Endodermal cell (in vitro differentiated cells): ENCODE measurements around the gene RSF1. TPM values are rescaled to one million over a fixed set of nuclear protein-coding genes. Genes with fewer than 3 reads are reported as not detected.

Experiments used
- DNase-seq: peaks from one replicate; pipeline ENCODE4 v3.0.0-alpha.2; 2017
- H3K27ac ChIP-seq: 2 replicates; pipeline ENCODE4 v1.5.1; 2013; ENCODE audit warnings: mild to moderate bottlenecking, low read depth, low read length, moderate library complexity
- H3K27me3 ChIP-seq: 2 replicates; pipeline ENCODE4 v1.6.1; 2013; ENCODE audit warnings: mild to moderate bottlenecking, low read length, moderate library complexity; ENCODE audit not compliant: insufficient read depth, control insufficient read depth, poor library complexity, severe bottlenecking
- H3K36me3 ChIP-seq: 2 replicates; pipeline ENCODE4 v1.7.0; 2013; ENCODE audit warnings: mild to moderate bottlenecking, low read length, moderate library complexity; ENCODE audit not compliant: control insufficient read depth, insufficient read depth
- H3K4me1 ChIP-seq: one replicate; pipeline ENCODE4 v1.7.0; 2013; ENCODE audit warnings: low read length; ENCODE audit not compliant: control insufficient read depth, insufficient read depth
- H3K4me3 ChIP-seq: 2 replicates; pipeline ENCODE4 v1.5.1; 2013; ENCODE audit warnings: mild to moderate bottlenecking, low read length, moderate library complexity
- H3K9ac ChIP-seq: 2 replicates; pipeline ENCODE4 v1.6.1; 2013; ENCODE audit warnings: mild to moderate bottlenecking, low read length, moderate library complexity; ENCODE audit not compliant: poor library complexity, severe bottlenecking; ENCODE audit errors: extremely low read depth
- H3K9me3 ChIP-seq: 2 replicates; pipeline ENCODE4 v1.6.1; 2013; ENCODE audit warnings: mild to moderate bottlenecking, low read length, moderate library complexity; ENCODE audit not compliant: control insufficient read depth
- H3K27ac Mint-ChIP-seq: 2 replicates; pipeline ENCODE4 v1.8.0; 2020; ENCODE audit warnings: mixed read lengths
- H3K27me3 Mint-ChIP-seq: 2 replicates; pipeline ENCODE4 v1.8.0; 2021; ENCODE audit warnings: mild to moderate bottlenecking, mixed read lengths; ENCODE audit not compliant: insufficient read depth
- H3K36me3 Mint-ChIP-seq: 2 replicates; pipeline ENCODE4 v1.8.0; 2020; ENCODE audit warnings: low read depth, mixed read lengths
- H3K4me1 Mint-ChIP-seq: 2 replicates; pipeline ENCODE4 v1.8.0; 2020; ENCODE audit warnings: mixed read lengths
- H3K4me3 Mint-ChIP-seq: 2 replicates; pipeline ENCODE4 v1.8.0; 2020; ENCODE audit warnings: mild to moderate bottlenecking, moderate library complexity, mixed read lengths
- H3K9me3 Mint-ChIP-seq: 2 replicates; pipeline ENCODE4 v1.8.0; 2020; ENCODE audit warnings: mild to moderate bottlenecking, mixed read lengths
- WGBS, 2 experiments: methylation state at CpG; one replicate each; pipeline versions ENCODE4 v1.1.5 to v1.1.7; 2013; ENCODE audit warnings: missing lambda C conversion rate in 2 of 2, mixed read lengths in 1 of 2; ENCODE audit not compliant: insufficient coverage in 1 of 2, insufficient read length in 1 of 2; 5-methylcytosine and 5-hydroxymethylcytosine counted together
- total RNA-seq, 2 donors: library from RNA; stranded (reverse); fragmentation: NEBNext Ultra II Directional in 1 of 2; extraction: Animal tissue kit (Norgen Biotek cat#: 25700) in 1 of 2; gene quantifications; 2 replicates in 1 of 2; 3 replicates in 1 of 2; pipeline ENCODE4 v1.2.1, GENCODE V29; 2021
- TF ChIP-seq, protein P1 (sequence below): fragments of 200-600 bp; sonication (generic); conservative IDR thresholded peaks from 2 replicates; pipeline ENCODE4 v1.5.0; 2021; ENCODE audit warnings: antibody characterized with exemption, mild to moderate bottlenecking

The RSF1 gene
- total RNA-seq, 2 donors from 2014 or later, result 69.3 to 71.0 TPM

DNA sequence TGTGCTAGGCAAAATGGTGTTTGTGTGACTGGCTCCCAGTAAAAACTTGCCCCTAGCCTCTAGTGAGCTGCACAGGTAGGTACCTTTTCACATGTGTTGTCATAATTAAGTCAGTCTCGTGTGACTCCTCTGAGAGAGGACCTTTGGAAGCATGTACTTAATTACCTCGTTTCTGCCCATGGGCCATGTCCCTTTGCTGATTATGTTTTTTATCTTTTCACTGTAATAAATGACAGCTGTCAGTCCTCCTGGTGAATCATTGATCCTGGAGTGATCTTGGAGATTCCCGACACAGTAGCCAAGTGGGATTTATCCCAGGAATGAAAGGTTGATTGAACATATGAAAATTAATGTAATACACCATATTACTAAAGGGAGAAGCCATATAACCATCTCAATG lies 170.4 kb downstream of the RSF1 start:
- no peak for DNase-seq
- no peak overlapping the region for H3K4me3 ChIP-seq
- H3K9me3 ChIP-seq, result no peaks in the 10 kb centered on the region
- no peaks in the 10 kb centered on the region for H3K4me1 ChIP-seq
- Mint-ChIP-seq H3K9me3 (no peaks in the 10 kb centered on the region), H3K27ac (no peak overlapping the region), H3K27me3 (no peaks in the 10 kb centered on the region), H3K4me1 (no peaks in the 10 kb centered on the region), H3K4me3 (no peak overlapping the region), H3K36me3 (no peaks in the 10 kb centered on the region)
- TF ChIP-seq, protein P1, sequence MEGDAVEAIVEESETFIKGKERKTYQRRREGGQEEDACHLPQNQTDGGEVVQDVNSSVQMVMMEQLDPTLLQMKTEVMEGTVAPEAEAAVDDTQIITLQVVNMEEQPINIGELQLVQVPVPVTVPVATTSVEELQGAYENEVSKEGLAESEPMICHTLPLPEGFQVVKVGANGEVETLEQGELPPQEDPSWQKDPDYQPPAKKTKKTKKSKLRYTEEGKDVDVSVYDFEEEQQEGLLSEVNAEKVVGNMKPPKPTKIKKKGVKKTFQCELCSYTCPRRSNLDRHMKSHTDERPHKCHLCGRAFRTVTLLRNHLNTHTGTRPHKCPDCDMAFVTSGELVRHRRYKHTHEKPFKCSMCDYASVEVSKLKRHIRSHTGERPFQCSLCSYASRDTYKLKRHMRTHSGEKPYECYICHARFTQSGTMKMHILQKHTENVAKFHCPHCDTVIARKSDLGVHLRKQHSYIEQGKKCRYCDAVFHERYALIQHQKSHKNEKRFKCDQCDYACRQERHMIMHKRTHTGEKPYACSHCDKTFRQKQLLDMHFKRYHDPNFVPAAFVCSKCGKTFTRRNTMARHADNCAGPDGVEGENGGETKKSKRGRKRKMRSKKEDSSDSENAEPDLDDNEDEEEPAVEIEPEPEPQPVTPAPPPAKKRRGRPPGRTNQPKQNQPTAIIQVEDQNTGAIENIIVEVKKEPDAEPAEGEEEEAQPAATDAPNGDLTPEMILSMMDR, result no peak
- H3K27me3 ChIP-seq, result no peaks in the 10 kb centered on the region
- H3K9ac ChIP-seq, result no peak overlapping the region
- WGBS, 2 experiments, result 87 to 100% methylated on average over 3 of the region's 3 CpGs
- H3K27ac ChIP-seq, result no peak overlapping the region
- H3K36me3 ChIP-seq, result no peaks in the 10 kb centered on the region

DNA sequence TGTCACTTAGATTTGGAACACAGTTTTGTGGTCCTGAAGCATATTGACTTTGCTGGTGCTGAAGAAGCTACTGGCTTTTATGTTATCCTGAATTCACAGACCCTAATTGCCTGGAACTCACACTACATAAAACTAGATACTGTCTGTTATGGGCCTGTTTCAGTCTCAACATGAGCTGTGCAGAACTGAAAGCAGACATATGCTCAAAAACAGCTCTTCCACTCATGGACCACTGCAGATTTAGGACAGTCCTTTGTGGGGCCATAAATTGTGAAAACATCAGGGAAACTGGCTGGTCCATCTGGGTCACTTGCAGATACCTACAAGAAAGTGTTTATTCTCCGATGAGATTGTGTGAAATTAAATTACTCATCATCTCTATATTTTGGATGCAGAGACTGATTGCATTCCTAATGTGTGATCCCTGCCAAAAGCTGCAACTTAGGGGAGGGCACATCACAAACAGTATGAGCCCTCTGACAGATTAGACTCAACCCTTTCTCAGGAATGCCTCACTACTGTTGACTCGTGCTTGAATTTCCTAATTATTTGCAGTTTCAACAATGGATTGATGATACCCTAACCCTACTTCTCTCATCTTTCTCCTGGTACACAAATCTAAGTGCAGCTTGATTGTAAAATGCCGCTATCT lies 172.7 kb downstream of the RSF1 start:
- 74 to 86% methylated on average over 2 of the region's 3 CpGs for WGBS, 2 experiments
- no peaks in the 10 kb centered on the region for H3K36me3 ChIP-seq
- H3K27ac ChIP-seq, result no peak overlapping the region
- no peaks in the 10 kb centered on the region for H3K27me3 ChIP-seq
- no peak overlapping the region for H3K4me3 Mint-ChIP-seq
- H3K36me3 Mint-ChIP-seq, result no peaks in the 10 kb centered on the region
- TF ChIP-seq, protein P1, result no peak
- H3K9ac ChIP-seq, result no peak overlapping the region
- no peaks in the 10 kb centered on the region for H3K4me1 Mint-ChIP-seq
- no peaks in the 10 kb centered on the region for H3K9me3 ChIP-seq
- H3K27me3 Mint-ChIP-seq, result no peaks in the 10 kb centered on the region
- H3K27ac Mint-ChIP-seq, result no peak overlapping the region
- H3K4me1 ChIP-seq, result no peaks in the 10 kb centered on the region
- DNase-seq, result no peak
- no peak overlapping the region for H3K4me3 ChIP-seq
- no peaks in the 10 kb centered on the region for H3K9me3 Mint-ChIP-seq

DNA sequence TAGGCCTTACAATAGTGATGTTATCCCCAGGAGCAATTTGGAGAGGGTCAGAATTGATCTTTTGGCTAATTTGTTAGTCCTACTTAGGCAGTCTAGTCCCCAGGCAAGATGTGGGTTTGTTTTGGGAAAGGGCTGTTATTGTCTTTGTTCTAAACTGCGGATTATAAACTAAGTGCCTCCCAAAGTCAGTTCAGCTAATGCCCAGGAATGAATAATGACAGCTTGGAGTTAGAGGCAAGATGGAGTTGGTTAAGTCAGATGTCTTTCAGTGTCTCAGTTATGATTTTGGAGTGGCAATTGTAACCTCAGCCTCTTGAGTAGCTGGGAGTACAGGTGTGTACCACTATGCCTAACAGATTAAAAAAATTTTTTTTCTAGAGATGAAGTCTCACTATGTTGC lies 175.6 kb downstream of the RSF1 start:
- 94 to 100% methylated on average over 1 of the region's 1 CpG for WGBS, 2 experiments
- H3K27ac Mint-ChIP-seq, result no peak overlapping the region
- peaks cover 3% of the 10 kb centered on the region for H3K27me3 Mint-ChIP-seq

More for the DNA sequence above, 175.6 kb downstream of the RSF1 start:
- Histone ChIP-seq H3K27me3 (no peaks in the 10 kb centered on the region), H3K27ac (no peak overlapping the region), H3K9ac (no peak overlapping the region), H3K4me1 (no peaks in the 10 kb centered on the region), H3K4me3 (no peak overlapping the region), H3K36me3 (no peaks in the 10 kb centered on the region), H3K9me3 (peaks cover 10% of the 10 kb centered on the region)
- TF ChIP-seq, protein P1, result no peak
- Mint-ChIP-seq H3K9me3 (peaks cover 9% of the 10 kb centered on the region), H3K4me1 (no peaks in the 10 kb centered on the region), H3K4me3 (no peak overlapping the region), H3K36me3 (no peaks in the 10 kb centered on the region)
- DNase-seq, result no peak
